CD4-positive, alpha-beta T cell (primary cell): Measurements from ENCODE around the gene PDZK1IP1. TPM values are rescaled to one million over a fixed set of nuclear protein-coding genes. Genes with fewer than 3 reads are reported as not detected.

Experiments
- ATAC-seq: fragments of 200-7000 bp; cut with Tn5 transposase; one replicate; pipeline ENCODE4 v1.10.0; 2022; ENCODE audit warnings: mild to moderate bottlenecking; ENCODE audit not compliant: poor library complexity
- CTCF ChIA-PET: fragments of 350-600 bp; sonication (Branson Sonifier 250); formaldehyde crosslinking; loops from one replicate; lab custom pipeline; 2021; ENCODE audit warnings: antibody characterized with exemption, inconsistent platforms; lab: Charles Lee
- POLR2A ChIA-PET: fragments of 350-600 bp; sonication (Branson Sonifier 250); formaldehyde crosslinking; loops from one replicate; lab custom pipeline; 2021; ENCODE audit warnings: antibody characterized with exemption, inconsistent platforms; lab: Charles Lee
- DNase-seq, 14 experiments: peaks; one replicate each; pipeline ENCODE4 v3.0.0-alpha.2; 2013 to 2020; ENCODE audit warnings: mixed read lengths in 2 of 14
- H3K27ac ChIP-seq, 2 donors: one replicate each; pipeline versions ENCODE4 v1.5.1 to v1.7.0; 2013; ENCODE audit warnings: low read length in 2 of 2, low read depth in 1 of 2, mild to moderate bottlenecking in 1 of 2
- H3K27me3 ChIP-seq, 2 experiments: 1 replicate in 1 of 2; 2 replicates in 1 of 2; pipeline versions ENCODE4 v1.6.1 to v1.7.0; 2013; ENCODE audit warnings: low read length in 2 of 2, control low read depth in 1 of 2, mild to moderate bottlenecking in 1 of 2, moderate library complexity in 1 of 2; ENCODE audit not compliant: insufficient read depth in 2 of 2, control insufficient read depth in 1 of 2
- H3K36me3 ChIP-seq: one replicate; pipeline ENCODE4 v1.6.1; 2013; ENCODE audit warnings: low read length, control low read depth; ENCODE audit not compliant: insufficient read depth
- H3K4me1 ChIP-seq: one replicate; pipeline ENCODE4 v1.6.1; 2013; ENCODE audit warnings: low read length, control low read depth; ENCODE audit not compliant: insufficient read depth
- H3K4me3 ChIP-seq: one replicate; pipeline ENCODE4 v1.5.1; 2013; ENCODE audit warnings: mild to moderate bottlenecking, low read length, moderate library complexity
- H3K9me3 ChIP-seq, 2 experiments: 1 replicate in 1 of 2; 2 replicates in 1 of 2; pipeline versions ENCODE4 v1.6.1 to v1.7.0; 2013; ENCODE audit warnings: low read length in 2 of 2, mild to moderate bottlenecking in 2 of 2, control low read depth in 1 of 2, moderate library complexity in 1 of 2; ENCODE audit not compliant: control insufficient read depth in 1 of 2, insufficient read depth in 1 of 2
- H3K27ac Mint-ChIP-seq: one replicate; pipeline ENCODE4 v1.8.0; 2020; ENCODE audit warnings: mixed read lengths
- H3K27me3 Mint-ChIP-seq: one replicate; pipeline ENCODE4 v1.8.0; 2021; ENCODE audit warnings: mixed read lengths
- H3K36me3 Mint-ChIP-seq: one replicate; pipeline ENCODE4 v1.8.0; 2021; ENCODE audit warnings: low read depth, mixed read lengths
- H3K4me1 Mint-ChIP-seq: one replicate; pipeline ENCODE4 v1.8.0; 2021; ENCODE audit warnings: low read depth, mixed read lengths
- H3K4me3 Mint-ChIP-seq: one replicate; pipeline ENCODE4 v1.8.0; 2020; ENCODE audit warnings: mild to moderate bottlenecking, mixed read lengths
- H3K9me3 Mint-ChIP-seq: one replicate; pipeline ENCODE4 v1.8.0; 2020; ENCODE audit warnings: mixed read lengths
- CTCF ChIP-seq: fragments of 200-600 bp; IDR thresholded peaks from one replicate; pipeline ENCODE4 v1.8.0; 2022; ENCODE audit warnings: antibody characterized with exemption, mild to moderate bottlenecking
- intact Hi-C, 2 experiments: fragments of 100-400 bp; cut with DNase I in 1 of 2; cut with micrococcal nuclease in 1 of 2; formaldehyde crosslinking; loops; one replicate each; pipeline versions ENCODE4 v1.15.1 to v1.9.0; 2023 to 2025; cut with DNase I, micrococcal nuclease
- total RNA-seq, 174 experiments: library from RNA in 2 of 174; stranded (reverse) in 2 of 174; gene quantifications; one replicate each; pipeline ENCODE4 v1.2.3 and lab custom pipeline; 2021 to 2026

Gene PDZK1IP1
- total RNA-seq, 2 experiments from 2014 or later: not detected

GRCh38 chr1:47183308-47184089 lies 6.3 kb downstream of the PDZK1IP1 start:
- Histone ChIP-seq H3K36me3 (no peaks in the 10 kb centered on the region), H3K4me1 (peaks cover 11% of the 10 kb centered on the region), H3K27me3 (peaks cover 16 to 22% of the 10 kb centered on the region in 2 experiments), H3K9me3 (no peaks in the 10 kb centered on the region), H3K4me3 (no peak overlapping the region), H3K27ac (no peak overlapping the region)
- DNase-seq (no peak), ATAC-seq (no peak)
- intact Hi-C loops: no loop called here
- POLR2A ChIA-PET: no interaction called here
- peaks cover 9% of the 10 kb centered on the region for H3K4me1 Mint-ChIP-seq
- peaks cover 50% of the 10 kb centered on the region for H3K27me3 Mint-ChIP-seq
- no peak overlapping the region for H3K4me3 Mint-ChIP-seq
- no peak for TF ChIP-seq CTCF
- no peaks in the 10 kb centered on the region for H3K36me3 Mint-ChIP-seq
- H3K9me3 Mint-ChIP-seq: no peaks in the 10 kb centered on the region
- CTCF ChIA-PET: no interaction called here
- no peak overlapping the region for H3K27ac Mint-ChIP-seq

- ChIA-PET POLR2A (no interaction called here), CTCF (no interaction called here)
- no peak for TF ChIP-seq CTCF
- Histone ChIP-seq H3K4me3 (no peak overlapping the region), H3K9me3 (no peaks in the 10 kb centered on the region), H3K36me3 (no peaks in the 10 kb centered on the region), H3K27ac (no peak overlapping the region), H3K27me3 (peaks cover 16 to 22% of the 10 kb centered on the region in 2 experiments), H3K4me1 (peaks cover 11% of the 10 kb centered on the region)
- no peaks in the 10 kb centered on the region for H3K36me3 Mint-ChIP-seq
- intact Hi-C loops: no loop called here
- H3K9me3 Mint-ChIP-seq: no peaks in the 10 kb centered on the region
- ATAC-seq (no peak), DNase-seq (no peak)
- H3K27me3 Mint-ChIP-seq: peaks cover 54% of the 10 kb centered on the region
- H3K27ac Mint-ChIP-seq: no peak overlapping the region
- peaks cover 9% of the 10 kb centered on the region for H3K4me1 Mint-ChIP-seq
- H3K4me3 Mint-ChIP-seq: no peak overlapping the region
Measured at GRCh38 chr1:47182676-47183235, 7.1 kb downstream of the PDZK1IP1 start.

- Histone ChIP-seq H3K27me3 (peaks cover 16 to 22% of the 10 kb centered on the region in 2 experiments), H3K4me1 (peaks cover 11% of the 10 kb centered on the region), H3K27ac (no peak overlapping the region), H3K9me3 (no peaks in the 10 kb centered on the region), H3K36me3 (no peaks in the 10 kb centered on the region), H3K4me3 (no peak overlapping the region)
- H3K4me3 Mint-ChIP-seq: no peak overlapping the region
- no peak overlapping the region for H3K27ac Mint-ChIP-seq
- no peaks in the 10 kb centered on the region for H3K36me3 Mint-ChIP-seq
- CTCF ChIA-PET: no interaction called here
- POLR2A ChIA-PET: no interaction called here
- H3K9me3 Mint-ChIP-seq: no peaks in the 10 kb centered on the region
- ATAC-seq (no peak), DNase-seq (no peak)
- H3K27me3 Mint-ChIP-seq: peaks cover 58% of the 10 kb centered on the region
- H3K4me1 Mint-ChIP-seq: peaks cover 9% of the 10 kb centered on the region
- no peak for TF ChIP-seq CTCF
- intact Hi-C loops: no loop called here
Measured at GRCh38 chr1:47181955-47182675, 7.7 kb downstream of the PDZK1IP1 start.
